Upper lobe of left lung (tissue), 6 donors: ENCODE results near the gene RBPMS2. TPM values are rescaled to one million over a fixed set of nuclear protein-coding genes. Genes with fewer than 3 reads are reported as not detected.
A peak's percentile ranks its signal among the peaks of the same experiment; 100 is the strongest.

Experiments used
- ATAC-seq, 2 donors: fragments of 200-7000 bp; cut with Tn5 transposase; one replicate each; pipeline ENCODE4 v1.9.1; 2022; ENCODE audit warnings: mild to moderate bottlenecking in 2 of 2, moderate library complexity in 2 of 2; ENCODE audit not compliant: low FRiP score in 2 of 2
- DNase-seq, 2 donors: peaks; one replicate each; pipeline ENCODE4 v3.0.0-alpha.2; 2019 to 2020
- H3K27ac ChIP-seq, 4 donors: fragments of 200-600 bp; sonication (generic); one replicate each; pipeline ENCODE4 v1.5.1; 2016 to 2019
- H3K27me3 ChIP-seq, 4 donors: fragments of 200-600 bp; sonication (generic); one replicate each; pipeline ENCODE4 v1.5.1; 2017 to 2019
- H3K36me3 ChIP-seq, 4 donors: fragments of 200-600 bp; sonication (generic); one replicate each; pipeline ENCODE4 v1.5.1; 2016 to 2019
- H3K4me1 ChIP-seq, 4 donors: fragments of 200-600 bp; sonication (generic); one replicate each; pipeline ENCODE4 v1.5.1; 2018 to 2019
- H3K4me3 ChIP-seq, 4 donors: fragments of 200-600 bp; sonication (generic); one replicate each; pipeline ENCODE4 v1.5.1; 2017 to 2019; ENCODE audit warnings: mild to moderate bottlenecking in 2 of 4, moderate library complexity in 1 of 4
- H3K9me3 ChIP-seq, 4 donors: fragments of 200-600 bp; sonication (generic); one replicate each; pipeline ENCODE4 v1.5.1; 2018 to 2019
- EP300 ChIP-seq, 4 donors: sonication (generic); formaldehyde crosslinking; IDR thresholded peaks; one replicate each; pipeline ENCODE4 v1.5.1; 2017; ENCODE audit warnings: antibody characterized with exemption in 4 of 4, control low read depth in 2 of 4
- POLR2A ChIP-seq, 4 donors: fragments of 450-650 bp; IDR thresholded peaks; one replicate each; pipeline ENCODE4 v1.5.1; 2016 to 2017; ENCODE audit warnings: antibody characterized with exemption in 4 of 4, mild to moderate bottlenecking in 2 of 4
- POLR2AphosphoS5 ChIP-seq, 2 donors: sonication (generic); formaldehyde crosslinking; IDR thresholded peaks; one replicate each; pipeline ENCODE4 v1.5.1; 2017; ENCODE audit warnings: antibody characterized with exemption in 2 of 2
- WGBS, 2 donors: methylation state at CpG; one replicate each; pipeline ENCODE4 v1.1.5; 2017 to 2018; 5-methylcytosine and 5-hydroxymethylcytosine counted together
- total RNA-seq, 6 donors: library from RNA; depleted of rRNA in 4 of 6; stranded (reverse); fragments of >200 nt in 4 of 6; gene quantifications; one replicate each; pipeline versions ENCODE4 v1.1.0 to v1.2.1, GENCODE V29; 2016 to 2021
- TF ChIP-seq, protein P1 (sequence below), 6 experiments: fragments of 450-650 bp in 4 of 6; fragments of 200-600 bp in 2 of 6; sonication (generic) in 2 of 6; IDR thresholded peaks; one replicate each; pipeline ENCODE4 v1.5.1; 2016 to 2019; ENCODE audit warnings: antibody characterized with exemption in 6 of 6
- donor health status: DM: no; HTN: no; CAD: no; lungs with moderate emphysema.
- donor health status: DM: no; HTN: yes; CAD: no; lungs with severe emphysema.

RBPMS2 gene
- total RNA-seq, 6 donors from 2014 or later = 1.2 to 3.6 (median 2.0) TPM

DNA sequence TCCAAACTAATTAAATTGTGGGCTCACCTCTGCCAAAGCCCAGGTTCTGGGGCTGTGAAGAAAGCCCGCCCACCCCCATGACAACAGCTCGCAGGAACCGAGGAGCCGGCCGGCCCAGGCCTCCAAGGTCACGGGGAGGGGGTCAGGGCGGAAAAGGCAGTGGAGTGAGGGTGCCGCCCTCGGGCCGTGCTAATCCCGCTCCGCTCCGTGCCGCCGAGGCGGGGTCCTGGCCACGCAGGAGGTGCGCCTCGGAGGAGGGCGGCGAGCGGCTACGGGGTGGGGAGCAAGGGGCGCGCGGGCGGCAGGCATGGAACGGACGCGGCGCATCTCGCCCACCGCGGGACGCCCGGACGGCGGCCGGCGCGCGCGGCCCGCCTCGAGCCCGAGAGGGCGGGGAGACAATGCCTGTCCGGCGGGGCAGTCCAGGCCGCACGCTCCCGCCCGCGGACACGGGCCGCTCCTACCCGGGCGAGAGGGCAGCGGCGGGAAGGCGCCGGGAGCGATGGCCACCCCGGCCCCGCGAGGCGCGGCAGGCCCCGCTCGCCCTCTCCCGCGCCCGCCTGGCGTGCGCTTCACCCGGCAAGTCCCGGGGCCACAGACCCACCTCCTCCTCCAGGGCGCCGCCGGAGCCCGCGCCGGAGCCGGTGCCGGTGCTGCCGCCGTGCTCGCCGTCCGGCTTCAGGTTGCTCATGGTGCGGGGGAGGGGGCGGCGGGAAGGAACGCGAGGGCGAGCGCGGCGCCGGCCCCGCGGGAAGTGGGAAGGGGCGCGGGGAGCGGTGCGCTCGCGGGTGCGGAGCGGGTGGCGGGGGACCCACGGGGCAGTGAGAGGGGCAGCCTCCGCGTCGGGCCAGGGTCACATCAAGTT, 528 bp downstream of the RBPMS2 start:
- Histone ChIP-seq H3K27me3 (peaks cover 0 to 15% (median 4%) of the 10 kb centered on the region in 4 donors), H3K36me3 (no peaks in the 10 kb centered on the region), H3K4me3 (peak overlapping the region; percentile 54 to 85 (median 67)), H3K9me3 (no peaks in the 10 kb centered on the region), H3K4me1 (peaks cover 0 to 25% (median 5%) of the 10 kb centered on the region in 4 donors), H3K27ac (peak overlapping the region; percentile 54 to 87 (median 78))
- WGBS, 2 donors = 0 to 25% methylated on average over 1 to 2 of the region's 115 CpGs
- DNase-seq = peak in 1 of 2 donors; percentile 87
- ATAC-seq = peak in 1 of 2 donors; percentile 74
- TF ChIP-seq, protein P1, sequence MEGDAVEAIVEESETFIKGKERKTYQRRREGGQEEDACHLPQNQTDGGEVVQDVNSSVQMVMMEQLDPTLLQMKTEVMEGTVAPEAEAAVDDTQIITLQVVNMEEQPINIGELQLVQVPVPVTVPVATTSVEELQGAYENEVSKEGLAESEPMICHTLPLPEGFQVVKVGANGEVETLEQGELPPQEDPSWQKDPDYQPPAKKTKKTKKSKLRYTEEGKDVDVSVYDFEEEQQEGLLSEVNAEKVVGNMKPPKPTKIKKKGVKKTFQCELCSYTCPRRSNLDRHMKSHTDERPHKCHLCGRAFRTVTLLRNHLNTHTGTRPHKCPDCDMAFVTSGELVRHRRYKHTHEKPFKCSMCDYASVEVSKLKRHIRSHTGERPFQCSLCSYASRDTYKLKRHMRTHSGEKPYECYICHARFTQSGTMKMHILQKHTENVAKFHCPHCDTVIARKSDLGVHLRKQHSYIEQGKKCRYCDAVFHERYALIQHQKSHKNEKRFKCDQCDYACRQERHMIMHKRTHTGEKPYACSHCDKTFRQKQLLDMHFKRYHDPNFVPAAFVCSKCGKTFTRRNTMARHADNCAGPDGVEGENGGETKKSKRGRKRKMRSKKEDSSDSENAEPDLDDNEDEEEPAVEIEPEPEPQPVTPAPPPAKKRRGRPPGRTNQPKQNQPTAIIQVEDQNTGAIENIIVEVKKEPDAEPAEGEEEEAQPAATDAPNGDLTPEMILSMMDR (IDR thresholded peaks at IDR 0.05) = peak in 1 of 6 experiments; percentile 9
- TF ChIP-seq POLR2A (IDR thresholded peaks at IDR 0.05) (no peak), EP300 (IDR thresholded peaks at IDR 0.05) (no peak)

DNA sequence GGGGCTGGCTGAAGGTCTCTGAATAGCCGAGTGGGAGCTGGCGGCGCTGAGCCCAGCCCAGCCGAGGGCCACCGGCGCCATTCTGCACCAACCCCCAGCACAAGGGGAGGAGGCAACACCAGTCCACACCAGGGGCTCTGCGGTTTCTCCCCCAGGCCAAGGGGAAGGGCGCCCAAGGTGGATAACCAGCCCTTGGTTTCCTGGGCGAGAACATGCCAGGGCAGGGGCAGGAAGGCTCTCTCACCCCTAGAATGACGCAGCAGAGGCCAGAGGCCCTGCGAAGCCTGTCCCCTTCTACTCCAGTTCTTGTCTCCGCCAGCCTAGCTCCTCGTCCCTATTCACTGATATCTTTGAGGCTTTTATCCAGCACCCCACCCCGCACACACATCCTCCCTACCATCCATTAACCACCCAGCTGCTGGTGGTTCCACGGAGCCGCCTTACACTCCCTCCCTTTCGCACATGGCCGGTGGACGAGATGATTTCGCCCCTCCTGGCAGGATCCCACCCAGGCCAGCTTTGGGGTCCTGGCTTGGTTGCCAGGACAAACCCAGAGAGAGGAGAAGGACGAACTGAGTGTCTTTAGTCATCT, 1.3 kb downstream of the RBPMS2 start:
- Histone ChIP-seq H3K36me3 (no peaks in the 10 kb centered on the region), H3K4me1 (peaks cover 0 to 25% (median 5%) of the 10 kb centered on the region in 4 donors), H3K27me3 (peaks cover 0 to 15% (median 4%) of the 10 kb centered on the region in 4 donors), H3K9me3 (no peaks in the 10 kb centered on the region), H3K27ac (peak overlapping the region in 3 of 4 donors; percentile 73 to 87 (median 84)), H3K4me3 (peak overlapping the region in 3 of 4 donors; percentile 65 to 85 (median 69))
- TF ChIP-seq EP300 (IDR thresholded peaks at IDR 0.05) = no peak
- TF ChIP-seq, protein P1 (IDR thresholded peaks at IDR 0.05) = no peak
- no peak for TF ChIP-seq POLR2AphosphoS5 (IDR thresholded peaks at IDR 0.05)
- 64 to 66% methylated on average over 12 to 21 of the region's 21 CpGs for WGBS, 2 donors
- ATAC-seq (peak in 1 of 2 donors; percentile 4), DNase-seq (peak in 1 of 2 donors; percentile 69)

DNA sequence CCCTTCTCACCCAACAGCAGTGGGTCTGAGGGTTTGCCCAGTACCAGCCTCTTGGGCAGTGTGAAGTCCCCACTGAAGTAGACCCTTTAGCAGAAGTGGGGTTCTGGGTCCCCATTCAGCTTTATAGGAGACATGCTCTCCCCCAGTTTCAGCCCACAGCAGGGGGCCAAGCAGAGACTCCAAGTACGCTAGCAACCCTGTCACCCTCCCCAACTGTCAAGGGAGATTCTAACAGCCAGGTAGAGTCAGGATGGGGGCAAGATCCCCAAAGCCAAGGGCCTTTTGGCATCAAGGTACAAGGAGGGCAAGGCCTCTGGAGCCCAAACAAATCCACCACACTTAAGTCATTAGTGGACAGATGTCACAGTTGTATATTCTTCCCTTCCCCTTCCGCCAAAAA, 1.8 kb downstream of the RBPMS2 start:
- Histone ChIP-seq H3K4me1 (peaks cover 0 to 25% (median 5%) of the 10 kb centered on the region in 4 donors), H3K36me3 (no peaks in the 10 kb centered on the region), H3K9me3 (no peaks in the 10 kb centered on the region), H3K27me3 (peaks cover 0 to 15% (median 4%) of the 10 kb centered on the region in 4 donors), H3K27ac (peak overlapping the region in 2 of 4 donors; percentile 84 to 87), H3K4me3 (peak overlapping the region in 1 of 4 donors; percentile 69)
- WGBS, 2 donors = 60 to 89% methylated on average over 1 to 2 of the region's 2 CpGs
- ATAC-seq = no peak
- TF ChIP-seq POLR2A (IDR thresholded peaks at IDR 0.05) (no peak), POLR2AphosphoS5 (IDR thresholded peaks at IDR 0.05) (no peak), EP300 (IDR thresholded peaks at IDR 0.05) (no peak)
- TF ChIP-seq, protein P1 (IDR thresholded peaks at IDR 0.05) = no peak
- DNase-seq = no peak

DNA sequence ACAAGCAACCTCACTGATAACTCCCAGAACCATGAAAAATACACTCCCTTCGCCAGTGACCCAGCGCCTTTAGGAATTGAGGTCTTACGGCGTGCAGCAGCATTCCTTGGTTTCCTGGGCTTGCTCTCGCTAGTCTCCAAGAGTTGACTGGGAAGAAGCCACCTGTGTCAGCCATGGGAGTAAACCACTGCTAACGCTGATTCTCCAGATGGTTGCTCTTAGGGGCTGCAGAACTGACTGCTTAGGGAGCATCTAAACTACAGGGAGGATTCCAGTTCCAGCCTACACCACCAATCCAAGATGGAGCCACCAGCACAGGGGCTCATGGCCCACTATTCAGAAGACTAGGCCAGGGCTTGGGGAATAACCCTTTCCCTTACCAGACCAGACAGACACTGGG, 2.4 kb downstream of the RBPMS2 start:
- no peak for TF ChIP-seq POLR2A (IDR thresholded peaks at IDR 0.05)
- no peak for TF ChIP-seq POLR2AphosphoS5 (IDR thresholded peaks at IDR 0.05)
- no peak for TF ChIP-seq EP300 (IDR thresholded peaks at IDR 0.05)
- TF ChIP-seq, protein P1 (IDR thresholded peaks at IDR 0.05) = no peak
- 94 to 95% methylated on average over 6 of the region's 6 CpGs for WGBS, 2 donors
- H3K4me3 ChIP-seq = no peak overlapping the region
- peaks cover 0 to 15% (median 4%) of the 10 kb centered on the region in 4 donors for H3K27me3 ChIP-seq
- H3K27ac ChIP-seq = no peak overlapping the region
- no peaks in the 10 kb centered on the region for H3K9me3 ChIP-seq
- no peaks in the 10 kb centered on the region for H3K36me3 ChIP-seq
- DNase-seq (no peak), ATAC-seq (no peak)
- H3K4me1 ChIP-seq = peaks cover 0 to 25% (median 5%) of the 10 kb centered on the region in 4 donors
